Karpas-422 (cell line): ENCODE measurements around the gene LLCFC1. TPM values are rescaled to one million over a fixed set of nuclear protein-coding genes. Genes with fewer than 3 reads are reported as not detected.

Experiments
- total RNA-seq: library from RNA; depleted of rRNA; stranded (reverse); fragments of >200 nt; shearing (Covaris generic); gene quantifications from 2 replicates; pipeline ENCODE4 v1.2.3, GENCODE V29; 2014; ENCODE audit warnings: low replicate concordance; rRNA removed

Gene LLCFC1
- total RNA-seq, 1 experiment from 2014 or later: not detected

Other genes starting within 250 kb of the LLCFC1 start
- gene PRSS1, start 190.0 kb upstream of the LLCFC1 start, total RNA-seq: not detected in 2 replicates
- gene PRSS2, start 168.5 kb upstream of the LLCFC1 start, total RNA-seq: not detected in 2 replicates
- not detected in 2 replicates for gene EPHB6, start 84.4 kb upstream of the LLCFC1 start, total RNA-seq
- gene TRPV6, start 53.7 kb upstream of the LLCFC1 start, total RNA-seq: 0.07 TPM in 1 of 2 replicates, not detected in the other
- not detected in 2 replicates for gene TRPV5, start 5.7 kb upstream of the LLCFC1 start, total RNA-seq
- 0.36 TPM in 1 of 2 replicates, not detected in the other for gene KEL, start 22.9 kb downstream of the LLCFC1 start, total RNA-seq
- not detected in 2 replicates for gene OR9A2, start 87.6 kb downstream of the LLCFC1 start, total RNA-seq
- not detected in 2 replicates for gene OR6V1, start 112.9 kb downstream of the LLCFC1 start, total RNA-seq
- gene PIP, start 192.6 kb downstream of the LLCFC1 start, total RNA-seq: not detected in 2 replicates
- not detected in 2 replicates for gene TAS2R39, start 243.9 kb downstream of the LLCFC1 start, total RNA-seq